ENCODE measurements around the gene CBLN2.
A peak's percentile ranks its signal among the peaks of the same experiment; 100 is the strongest.

The CBLN2 gene

DNA sequence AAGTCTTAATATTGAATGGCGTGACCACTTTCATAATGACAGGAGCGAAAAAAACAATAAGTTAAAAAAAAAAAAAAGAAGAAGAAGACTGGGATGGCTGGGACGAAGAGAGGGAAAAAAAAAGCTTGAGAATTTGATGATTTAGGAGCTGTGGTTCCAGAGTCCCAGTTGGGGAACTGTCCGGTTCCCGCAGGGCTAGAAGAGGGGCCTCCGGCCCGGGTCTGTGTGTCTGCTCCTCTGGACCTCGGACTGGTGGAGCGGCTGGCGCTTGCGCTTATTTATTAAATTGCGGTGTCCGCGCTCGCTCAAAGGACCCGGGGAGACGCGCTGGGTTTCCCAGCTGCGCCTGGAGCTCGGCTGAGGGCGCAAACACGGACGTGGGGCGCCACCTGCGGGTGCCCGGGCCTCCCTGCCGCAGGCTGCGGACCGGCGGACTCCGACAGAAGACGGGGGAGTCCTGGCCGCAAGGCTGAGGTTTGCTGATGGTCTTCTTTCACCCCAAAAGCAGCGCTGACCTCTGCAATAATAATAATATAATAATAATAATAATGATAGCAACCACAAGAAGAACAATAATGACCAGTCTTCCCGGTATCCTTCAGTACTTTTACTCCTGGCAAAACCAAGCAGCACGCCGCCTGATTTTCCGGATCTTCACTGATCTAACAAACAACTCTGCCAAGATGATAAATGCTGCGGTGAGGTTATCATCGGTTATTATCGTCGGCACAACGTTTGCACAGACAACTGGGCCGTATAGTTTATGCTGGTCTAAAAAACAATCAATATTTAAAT, at the start of gene CBLN2:
TSS of gene CBLN2 (minus strand) at position 251 of the 795 bp plus-strand sequence. CDS start 2,182 bp downstream, outside the sequence.
- TF ChIP-seq, protein P1, sequence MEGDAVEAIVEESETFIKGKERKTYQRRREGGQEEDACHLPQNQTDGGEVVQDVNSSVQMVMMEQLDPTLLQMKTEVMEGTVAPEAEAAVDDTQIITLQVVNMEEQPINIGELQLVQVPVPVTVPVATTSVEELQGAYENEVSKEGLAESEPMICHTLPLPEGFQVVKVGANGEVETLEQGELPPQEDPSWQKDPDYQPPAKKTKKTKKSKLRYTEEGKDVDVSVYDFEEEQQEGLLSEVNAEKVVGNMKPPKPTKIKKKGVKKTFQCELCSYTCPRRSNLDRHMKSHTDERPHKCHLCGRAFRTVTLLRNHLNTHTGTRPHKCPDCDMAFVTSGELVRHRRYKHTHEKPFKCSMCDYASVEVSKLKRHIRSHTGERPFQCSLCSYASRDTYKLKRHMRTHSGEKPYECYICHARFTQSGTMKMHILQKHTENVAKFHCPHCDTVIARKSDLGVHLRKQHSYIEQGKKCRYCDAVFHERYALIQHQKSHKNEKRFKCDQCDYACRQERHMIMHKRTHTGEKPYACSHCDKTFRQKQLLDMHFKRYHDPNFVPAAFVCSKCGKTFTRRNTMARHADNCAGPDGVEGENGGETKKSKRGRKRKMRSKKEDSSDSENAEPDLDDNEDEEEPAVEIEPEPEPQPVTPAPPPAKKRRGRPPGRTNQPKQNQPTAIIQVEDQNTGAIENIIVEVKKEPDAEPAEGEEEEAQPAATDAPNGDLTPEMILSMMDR (IDR thresholded peaks at IDR 0.05; ENCODE audit: insufficient read depth, missing control alignments) = peak; percentile 69
- DNase-seq (ENCODE audit: insufficient read length, low spot score) (peak; percentile 97), FAIRE-seq (peak; percentile 72)

DNA sequence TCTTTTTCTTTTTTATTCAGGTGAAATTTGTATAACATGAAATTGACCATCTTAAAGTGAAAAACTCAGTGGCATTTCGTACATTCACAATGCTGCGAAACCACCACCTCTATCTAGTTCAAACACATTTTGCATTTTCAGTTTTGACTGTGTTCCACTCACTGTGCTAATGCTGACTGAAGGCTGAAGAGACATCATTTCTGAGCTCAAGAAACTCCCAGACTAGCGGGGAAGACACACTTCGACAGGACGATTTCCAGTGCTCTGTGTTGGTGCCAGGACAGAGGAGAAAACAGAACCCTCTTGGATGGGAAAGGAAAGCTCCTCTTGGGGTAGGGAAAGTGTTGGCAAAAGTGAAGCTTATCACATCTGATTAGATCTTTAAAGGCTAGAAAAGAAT, 44.2 kb upstream of the CBLN2 start:
- DNase-seq (ENCODE audit: insufficient read length, low spot score) = no peak
- TF ChIP-seq, protein P1 (IDR thresholded peaks at IDR 0.05; ENCODE audit: insufficient read depth, missing control alignments) = no peak
- no peak for FAIRE-seq

DNA sequence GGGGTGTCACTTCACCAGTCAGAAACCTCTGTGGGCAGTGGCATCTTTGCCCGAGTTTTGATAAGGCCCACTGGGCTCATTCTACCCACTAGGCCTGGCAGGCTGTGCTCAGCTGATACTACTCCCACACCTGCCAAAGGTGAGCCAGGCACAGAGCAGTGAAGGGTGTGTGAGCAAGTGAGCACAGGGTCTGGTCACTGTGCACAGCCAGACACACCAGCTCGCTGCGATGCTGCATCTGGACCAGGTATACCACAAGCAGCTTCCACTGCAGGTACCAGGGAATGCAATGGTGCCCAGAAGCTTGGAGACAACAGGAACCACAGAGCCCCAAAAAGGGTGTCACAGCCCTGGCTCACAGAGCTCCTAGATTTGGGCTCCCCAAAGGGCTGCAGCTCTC, 40.6 kb upstream of the CBLN2 start:
- DNase-seq (ENCODE audit: insufficient read length, low spot score) (no peak), FAIRE-seq (no peak)
- TF ChIP-seq, protein P1 (IDR thresholded peaks at IDR 0.05; ENCODE audit: insufficient read depth, missing control alignments) = no peak

DNA sequence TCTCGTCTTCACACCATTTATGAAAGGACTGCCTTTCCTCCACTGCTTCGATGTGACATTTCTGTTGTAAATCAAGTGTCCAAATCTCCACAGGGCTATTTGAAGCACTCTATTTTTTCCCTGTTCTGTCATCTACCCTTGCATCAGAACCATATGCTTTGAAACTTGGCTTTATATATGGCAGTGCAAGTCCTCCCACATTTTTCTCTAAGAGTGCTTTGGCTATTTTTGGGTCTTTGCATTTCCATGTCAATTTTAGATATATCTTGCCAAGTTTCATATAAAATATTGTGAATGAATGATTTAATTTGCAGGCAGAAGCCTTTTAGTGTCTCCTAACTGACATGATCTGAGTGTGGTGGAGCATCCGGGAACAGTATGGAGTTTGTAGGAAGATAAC, 37.8 kb upstream of the CBLN2 start:
- TF ChIP-seq, protein P1 (IDR thresholded peaks at IDR 0.05; ENCODE audit: insufficient read depth, missing control alignments) = no peak
- DNase-seq (ENCODE audit: insufficient read length, low spot score) (no peak), FAIRE-seq (no peak)

DNA sequence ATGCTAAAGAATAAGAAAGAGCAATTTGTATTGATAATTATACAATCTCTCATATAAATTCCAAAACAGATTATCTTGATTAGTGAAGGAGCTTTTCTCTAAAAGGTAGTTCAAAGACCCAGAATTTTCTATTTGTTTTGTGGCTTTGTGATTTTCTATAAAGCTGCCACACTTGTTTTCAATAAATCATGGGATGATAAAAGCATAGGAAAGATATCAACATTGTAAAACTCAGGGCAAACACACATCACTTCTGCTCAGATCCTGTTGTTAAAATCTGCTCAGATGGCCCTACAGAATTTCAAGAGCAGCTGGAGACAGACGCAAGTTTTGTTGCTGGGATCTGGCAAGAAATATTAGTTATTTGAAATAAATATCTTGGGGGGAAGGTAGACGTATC, 28.8 kb upstream of the CBLN2 start:
- DNase-seq (ENCODE audit: insufficient read length, low spot score) (no peak), FAIRE-seq (no peak)
- TF ChIP-seq, protein P1 (IDR thresholded peaks at IDR 0.05; ENCODE audit: insufficient read depth, missing control alignments) = no peak

DNA sequence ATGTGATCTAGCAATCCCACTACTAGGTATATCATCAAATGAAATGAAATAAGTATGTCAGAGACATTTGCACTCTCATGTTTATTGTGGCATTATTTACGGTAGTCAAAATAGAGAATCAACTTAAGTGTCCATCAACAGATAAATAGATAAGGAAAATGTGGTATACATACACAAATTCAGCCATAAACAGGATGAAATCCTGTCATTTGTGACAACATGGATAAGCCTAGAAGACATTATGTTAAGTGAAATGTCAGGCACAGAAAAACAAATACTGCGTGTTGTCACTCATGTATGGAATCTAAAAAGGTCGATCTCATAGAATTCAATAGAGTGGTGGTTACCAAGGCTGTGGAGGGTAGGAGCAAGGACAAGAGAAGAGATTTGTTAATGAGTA, 22.1 kb upstream of the CBLN2 start:
- FAIRE-seq = peak; percentile 95

DNA sequence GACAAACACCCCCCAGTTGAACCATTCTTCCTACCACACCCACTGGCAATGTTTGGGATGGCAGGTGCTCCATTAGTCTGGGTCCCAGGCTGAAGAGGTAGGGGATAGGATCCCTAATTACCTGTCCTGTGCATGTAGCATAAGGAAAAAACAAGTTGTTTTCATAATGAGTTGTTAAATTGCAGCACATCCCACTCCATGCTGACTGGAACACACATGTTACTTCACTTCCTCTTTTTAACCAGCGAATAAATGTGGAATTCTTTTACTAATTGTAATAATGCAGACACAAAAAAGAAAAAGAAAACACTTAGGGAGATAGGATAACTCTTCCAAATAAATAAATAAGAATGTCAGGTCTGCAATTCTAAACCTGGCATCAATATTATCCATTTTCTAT, 11.8 kb upstream of the CBLN2 start:
- FAIRE-seq (no peak), DNase-seq (ENCODE audit: insufficient read length, low spot score) (no peak)
- TF ChIP-seq, protein P1 (IDR thresholded peaks at IDR 0.05; ENCODE audit: insufficient read depth, missing control alignments) = no peak

More for the DNA sequence above, 22.1 kb upstream of the CBLN2 start:
- TF ChIP-seq, protein P1 (IDR thresholded peaks at IDR 0.05; ENCODE audit: insufficient read depth, missing control alignments) = no peak
- DNase-seq (ENCODE audit: insufficient read length, low spot score) = no peak
